ENCODE data around the gene INPP4A. TPM values are rescaled to one million over a fixed set of nuclear protein-coding genes. Genes with fewer than 3 reads are reported as not detected.

INPP4A gene
- total and polyA plus RNA-seq, 10 of the 15 experiments (the other 5 are each of a cell fraction or from before 2014, with no cell fraction given): 4.7 to 62.3 (median 36.9) TPM

- peak; percentile 83 for TF ChIP-seq BACH1 (IDR thresholded peaks at IDR 0.05; ENCODE audit: borderline replicate concordance)
- peak; percentile 37 to 44; a peak in 2 of 4 replicates for TF ChIP-seq IKZF2 (IDR thresholded peaks at IDR 0.05)
- TF ChIP-seq YBX1 (IDR thresholded peaks at IDR 0.05): no peak
- TF ChIP-seq ZBTB33 (IDR thresholded peaks at IDR 0.05): no peak
- TF ChIP-seq RUNX3 (IDR thresholded peaks at IDR 0.05; ENCODE audit: low read length): peak; percentile 60
- no peak for TF ChIP-seq EP300 (IDR thresholded peaks at IDR 0.05; ENCODE audit: borderline replicate concordance in 1 of 2, control insufficient read depth in 1 of 2, low read depth in 2 of 2, low read length in 2 of 2)
- peak; percentile 73 for TF ChIP-seq RELB (IDR thresholded peaks at IDR 0.05; ENCODE audit: low read depth)
- TF ChIP-seq PAX8 (IDR thresholded peaks at IDR 0.05): no peak
- TF ChIP-seq CBX5 (IDR thresholded peaks at IDR 0.05; ENCODE audit: low read depth): no peak
- TF ChIP-seq TCF12 (IDR thresholded peaks at IDR 0.05; ENCODE audit: low read depth, low read length): no peak
- 0 out of 2 replicates have a peak, but pooled peaks have one; percentile 29 for TF ChIP-seq STAT1 (conservative IDR thresholded peaks at IDR 0.05)
- peak; percentile 27 to 81; a peak in 2 of 4 replicates for TF ChIP-seq BHLHE40 (IDR thresholded peaks at IDR 0.05; ENCODE audit: borderline replicate concordance in 1 of 2, low read depth in 2 of 2, low read length in 1 of 2)
- no peak; the same call in 1 of the 2 replicates for TF ChIP-seq MTA3 (IDR thresholded peaks at IDR 0.05; ENCODE audit: borderline replicate concordance, low read length)
- peak; percentile 45; the same call in 1 of the 2 replicates for TF ChIP-seq SREBF2 (IDR thresholded peaks at IDR 0.05; ENCODE audit: low read length)
- TF ChIP-seq KDM1A (IDR thresholded peaks at IDR 0.05; ENCODE audit: borderline replicate concordance): no peak
- 0 out of 2 replicates have a peak, but pooled peaks have one; percentile 28 for TF ChIP-seq CHD2 (IDR thresholded peaks at IDR 0.05; ENCODE audit: borderline replicate concordance, low read depth, low read length)
- no peak for TF ChIP-seq USF1 (IDR thresholded peaks at IDR 0.05; ENCODE audit: borderline replicate concordance, extremely low read length, insufficient read depth, low read depth, low read length)
- no peak for TF ChIP-seq CHD4 (IDR thresholded peaks at IDR 0.05)
- TF ChIP-seq E4F1 (IDR thresholded peaks at IDR 0.05; ENCODE audit: borderline replicate concordance, partially characterized antibody): peak; percentile 28
- TF ChIP-seq ZBED1 (IDR thresholded peaks at IDR 0.05; ENCODE audit: borderline replicate concordance): peak; percentile 81
Measured at GRCh38 chr2:98608116-98608961, 163.7 kb downstream of the INPP4A start, which contains the start of the genes COA5 and UNC50 (continued).

Measured in GM12878 (cell line).